ENCODE measurements around the gene RAB3B. TPM values are rescaled to one million over a fixed set of nuclear protein-coding genes. Genes with fewer than 3 reads are reported as not detected.
A peak's percentile ranks its signal among the peaks of the same experiment; 100 is the strongest.

RAB3B gene
- total RNA-seq, 2 experiments from 2014 or later: 0.10 to 0.12 TPM

DNA sequence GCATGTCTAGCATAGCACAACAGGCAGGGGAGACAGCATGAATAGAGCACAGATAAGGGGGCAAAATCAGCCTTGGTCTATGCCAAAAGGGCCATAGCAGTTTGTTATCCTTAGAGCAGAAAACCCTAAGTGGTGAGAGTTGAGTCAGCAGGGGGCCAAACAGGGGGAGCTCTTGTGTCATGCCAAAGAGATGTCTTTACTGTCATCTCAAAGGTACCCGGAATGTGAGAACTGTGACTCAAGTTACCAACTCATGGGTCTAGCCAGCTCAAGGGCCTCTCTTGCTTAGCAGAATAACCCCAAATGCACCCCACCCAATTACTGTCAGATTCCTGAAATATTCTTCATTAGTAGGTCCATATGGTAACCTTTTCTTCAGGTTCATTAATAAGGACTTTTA lies 66.0 kb downstream of the RAB3B start:
- intact Hi-C loops (cut with micrococcal nuclease): loop anchor here (2.0 kb wide), 2 partner anchors 28 to 78 kb away; no protein-coding TSS in a partner anchor
- Mint-ChIP-seq H3K27me3 (ENCODE audit: low read depth) (no peaks in the 10 kb centered on the region), H3K27ac (no peak overlapping the region), H3K9me3 (no peaks in the 10 kb centered on the region), H3K36me3 (ENCODE audit: low read depth) (no peaks in the 10 kb centered on the region), H3K4me3 (no peak overlapping the region), H3K4me1 (ENCODE audit: low read depth) (no peaks in the 10 kb centered on the region)
- CTCF ChIA-PET: interaction anchor here (0.8 to 1.5 kb wide), 4 partner anchors 22 to 81 kb away, joined by 3 read pairs; no protein-coding TSS in a partner anchor
- peak; percentile 68 for DNase-seq

DNA sequence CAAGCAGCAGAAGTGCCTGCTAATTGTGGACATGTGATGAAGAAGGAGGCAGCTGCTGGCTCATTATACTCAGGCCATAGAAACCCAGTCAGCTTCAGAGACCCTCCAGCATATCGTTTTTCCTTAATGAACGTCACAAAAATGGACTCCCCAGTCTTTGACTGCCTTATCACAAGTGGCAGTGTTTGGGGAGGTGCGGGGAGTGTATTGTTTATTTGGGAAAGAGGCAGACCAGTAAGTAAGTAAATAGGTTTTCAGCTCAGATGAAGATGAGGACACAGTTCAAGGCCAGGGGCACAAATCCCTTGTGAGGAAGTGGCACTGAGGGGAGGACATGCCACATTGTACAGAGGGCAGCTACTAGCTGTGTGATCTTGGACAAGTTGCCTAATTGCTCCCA lies 68.5 kb downstream of the RAB3B start:
- CTCF ChIA-PET: no interaction called here

DNA sequence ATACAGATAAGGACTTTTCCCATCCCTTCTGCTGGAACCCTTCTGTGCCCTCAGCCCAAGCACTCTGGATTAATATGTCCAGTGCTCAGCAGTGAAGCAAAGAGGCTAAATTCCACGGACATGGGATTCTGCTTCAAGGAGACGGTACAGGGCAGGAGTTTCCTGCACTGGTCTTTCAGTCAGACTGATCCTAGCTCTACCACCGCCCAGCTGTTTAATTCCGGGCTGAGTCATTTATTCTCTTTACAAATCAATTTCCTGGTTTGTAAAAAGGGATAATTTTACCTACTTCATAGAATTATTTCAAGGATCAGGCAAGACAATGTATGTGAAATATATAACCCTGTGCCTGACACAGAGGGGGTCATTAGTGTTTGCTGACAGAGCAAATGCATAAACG lies 70.4 kb downstream of the RAB3B start:
- Mint-ChIP-seq H3K27me3 (ENCODE audit: low read depth) (no peaks in the 10 kb centered on the region), H3K27ac (no peak overlapping the region), H3K4me3 (no peak overlapping the region), H3K9me3 (no peaks in the 10 kb centered on the region), H3K36me3 (ENCODE audit: low read depth) (no peaks in the 10 kb centered on the region), H3K4me1 (ENCODE audit: low read depth) (no peaks in the 10 kb centered on the region)
- CTCF ChIA-PET: no interaction called here
- DNase-seq: no peak
- intact Hi-C loops (cut with micrococcal nuclease): no loop called here

More for the DNA sequence above, 68.5 kb downstream of the RAB3B start:
- no peak for DNase-seq
- no peaks in the 10 kb centered on the region for H3K27me3 Mint-ChIP-seq (ENCODE audit: low read depth)
- H3K27ac Mint-ChIP-seq: no peak overlapping the region
- no peak overlapping the region for H3K4me3 Mint-ChIP-seq
- intact Hi-C loops (cut with micrococcal nuclease): no loop called here
- no peaks in the 10 kb centered on the region for H3K4me1 Mint-ChIP-seq (ENCODE audit: low read depth)
- H3K9me3 Mint-ChIP-seq: no peaks in the 10 kb centered on the region
- H3K36me3 Mint-ChIP-seq (ENCODE audit: low read depth): no peaks in the 10 kb centered on the region

DNA sequence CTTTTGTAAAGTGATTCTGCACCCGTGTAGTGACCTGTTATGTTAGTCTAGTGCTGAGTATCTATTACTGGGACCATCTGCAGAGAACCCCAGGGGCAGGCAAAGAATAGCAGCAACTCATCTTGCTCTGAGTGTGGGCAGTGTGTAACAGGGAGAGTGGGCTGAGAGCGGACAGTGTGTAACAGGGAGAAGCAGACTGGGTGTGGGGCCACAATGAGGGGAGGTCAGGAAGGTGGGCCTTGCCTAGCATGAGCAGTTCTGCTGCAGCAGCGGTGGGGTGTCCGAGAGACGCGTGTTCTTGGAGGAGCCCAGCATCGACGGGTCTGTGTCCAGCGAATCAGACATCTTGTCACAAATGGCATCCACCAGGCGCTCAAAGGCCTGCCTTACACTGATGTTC lies 70.8 kb downstream of the RAB3B start:
- no peak overlapping the region for H3K4me3 Mint-ChIP-seq
- no peaks in the 10 kb centered on the region for H3K9me3 Mint-ChIP-seq
- no peak for DNase-seq
- intact Hi-C loops (cut with micrococcal nuclease): no loop called here
- H3K4me1 Mint-ChIP-seq (ENCODE audit: low read depth): no peaks in the 10 kb centered on the region
- H3K36me3 Mint-ChIP-seq (ENCODE audit: low read depth): no peaks in the 10 kb centered on the region
- H3K27me3 Mint-ChIP-seq (ENCODE audit: low read depth): no peaks in the 10 kb centered on the region
- H3K27ac Mint-ChIP-seq: no peak overlapping the region
- CTCF ChIA-PET: no interaction called here

DNA sequence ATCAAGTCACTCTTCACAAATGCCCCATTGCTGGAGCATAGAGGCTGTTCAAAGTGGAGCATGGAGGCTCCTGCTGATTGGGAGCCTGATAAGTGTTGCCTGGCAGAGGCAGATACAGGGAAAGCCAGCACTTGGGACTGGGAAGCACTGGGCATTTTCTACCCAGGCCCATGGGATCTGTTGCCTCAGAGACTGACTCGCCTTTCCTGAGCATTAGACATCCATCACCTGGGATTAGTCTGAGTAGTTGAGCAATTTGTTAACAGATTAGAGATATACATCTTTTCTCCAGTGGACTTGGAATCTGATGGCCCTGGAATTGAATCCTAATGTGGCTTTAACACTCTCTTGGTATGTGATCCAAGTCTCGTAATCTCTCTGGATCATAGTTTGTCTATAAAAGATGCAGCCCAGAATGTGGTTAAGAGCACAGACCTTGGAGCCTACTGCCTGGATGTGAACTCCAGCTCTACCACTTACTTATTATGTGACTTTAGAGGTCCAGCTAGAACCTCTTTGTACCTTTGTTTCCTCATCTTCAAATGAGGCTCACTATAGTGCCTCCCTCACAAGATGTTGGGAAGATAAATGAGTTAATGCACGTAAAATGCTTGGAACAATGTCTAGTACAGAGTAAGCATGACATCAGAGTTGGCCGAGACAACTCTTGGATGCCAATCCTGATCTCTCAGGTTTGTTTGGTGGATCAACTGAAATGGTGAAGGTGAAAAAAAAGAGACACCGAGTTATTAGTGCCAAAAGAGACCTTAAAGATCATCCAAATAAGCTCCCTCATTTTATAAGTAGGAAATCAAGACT lies 73.7 kb downstream of the RAB3B start:
- no peaks in the 10 kb centered on the region for H3K4me1 Mint-ChIP-seq (ENCODE audit: low read depth)
- CTCF ChIA-PET: no interaction called here
- DNase-seq: no peak
- no peaks in the 10 kb centered on the region for H3K27me3 Mint-ChIP-seq (ENCODE audit: low read depth)
- no peaks in the 10 kb centered on the region for H3K36me3 Mint-ChIP-seq (ENCODE audit: low read depth)
- H3K4me3 Mint-ChIP-seq: no peak overlapping the region
- intact Hi-C loops (cut with micrococcal nuclease): no loop called here
- no peak overlapping the region for H3K27ac Mint-ChIP-seq
- H3K9me3 Mint-ChIP-seq: no peaks in the 10 kb centered on the region

DNA sequence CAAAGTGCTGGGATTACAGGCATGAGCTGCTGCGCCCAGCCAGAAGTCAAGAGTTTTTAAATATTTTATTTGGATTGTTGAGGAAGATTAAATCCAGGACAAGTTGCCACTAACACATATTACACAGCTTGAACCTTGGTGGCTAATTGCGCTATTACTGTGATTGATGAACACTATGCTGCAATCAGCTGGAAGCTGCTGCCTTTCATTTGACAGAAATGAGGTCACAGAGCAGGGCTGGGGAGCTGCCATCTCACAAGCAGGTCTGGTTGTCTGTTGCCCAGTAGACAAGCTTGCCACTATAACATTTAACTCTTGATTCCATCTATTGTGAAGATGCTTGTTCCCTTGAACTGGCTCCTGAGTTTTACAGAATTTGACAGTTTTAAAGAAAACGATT lies 74.5 kb downstream of the RAB3B start:
- intact Hi-C loops (cut with micrococcal nuclease): no loop called here
- no peak for DNase-seq
- CTCF ChIA-PET: no interaction called here
- no peaks in the 10 kb centered on the region for H3K27me3 Mint-ChIP-seq (ENCODE audit: low read depth)
- no peak overlapping the region for H3K4me3 Mint-ChIP-seq
- no peaks in the 10 kb centered on the region for H3K4me1 Mint-ChIP-seq (ENCODE audit: low read depth)
- H3K9me3 Mint-ChIP-seq: no peaks in the 10 kb centered on the region
- no peak overlapping the region for H3K27ac Mint-ChIP-seq
- no peaks in the 10 kb centered on the region for H3K36me3 Mint-ChIP-seq (ENCODE audit: low read depth)

DNA sequence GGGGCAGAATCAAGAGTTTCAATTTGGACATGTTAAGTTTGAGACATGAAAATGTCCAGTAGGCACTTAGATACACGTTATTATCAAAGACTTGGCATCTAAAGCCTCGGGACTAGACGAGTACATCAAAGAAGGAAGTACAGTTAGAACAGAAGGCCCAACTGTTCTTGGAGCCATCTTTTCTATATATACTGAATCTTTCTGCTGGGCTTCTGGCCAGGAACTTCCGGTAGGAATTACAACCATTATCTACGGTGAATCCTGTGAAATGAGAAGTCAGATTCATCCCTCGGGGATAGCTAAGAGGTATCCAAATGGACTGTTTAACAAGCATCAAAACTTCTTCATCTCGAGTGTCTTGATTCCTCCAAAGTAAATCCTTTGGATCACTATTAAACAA lies 77.6 kb downstream of the RAB3B start:
- Mint-ChIP-seq H3K4me3 (no peak overlapping the region), H3K9me3 (no peaks in the 10 kb centered on the region), H3K4me1 (ENCODE audit: low read depth) (no peaks in the 10 kb centered on the region), H3K36me3 (ENCODE audit: low read depth) (no peaks in the 10 kb centered on the region), H3K27me3 (ENCODE audit: low read depth) (no peaks in the 10 kb centered on the region), H3K27ac (no peak overlapping the region)
- DNase-seq: no peak
- CTCF ChIA-PET: interaction anchor here (0.6 kb wide), 1 partner anchor 159 kb away, joined by 3 read pairs; no protein-coding TSS in a partner anchor
- intact Hi-C loops (cut with micrococcal nuclease): no loop called here

DNA sequence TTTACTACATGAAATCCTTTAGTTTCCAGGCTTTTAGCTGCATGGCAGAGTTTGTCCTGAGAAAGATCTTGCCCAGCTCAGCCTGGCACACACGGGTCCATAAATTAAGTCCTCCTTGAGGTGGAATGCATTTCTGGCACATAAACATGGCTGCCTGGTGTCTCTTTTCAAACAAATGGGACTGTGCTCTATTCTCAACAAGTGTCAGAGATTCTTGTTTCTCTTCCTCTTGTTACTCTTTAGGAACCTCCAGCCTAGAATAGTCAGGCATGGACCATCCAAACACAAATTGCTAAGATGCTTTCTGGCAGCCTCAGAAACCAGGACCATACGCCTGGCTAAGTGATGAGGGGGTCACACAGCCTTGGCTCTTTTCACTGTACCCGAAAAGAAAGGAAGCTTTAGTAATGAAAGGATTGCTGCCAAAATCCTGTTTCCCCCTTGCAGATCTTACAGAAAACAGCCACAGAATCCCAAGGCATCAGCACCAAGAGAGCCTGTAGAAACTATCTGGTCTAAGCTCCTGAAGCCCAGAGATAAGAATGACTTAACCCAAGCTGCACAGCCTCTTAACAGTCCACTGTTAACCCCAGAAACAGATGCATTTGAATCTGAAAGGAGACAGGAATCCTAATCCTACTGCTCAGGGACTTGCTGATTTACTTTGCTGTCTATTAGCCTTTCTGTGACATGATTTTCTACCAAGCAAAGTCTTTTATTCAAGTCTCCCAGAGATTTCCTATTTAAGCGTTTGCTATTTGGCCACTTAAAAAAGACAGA lies 80.1 kb downstream of the RAB3B start:
- no peak overlapping the region for H3K27ac Mint-ChIP-seq
- H3K4me1 Mint-ChIP-seq (ENCODE audit: low read depth): peaks cover 5% of the 10 kb centered on the region
- H3K27me3 Mint-ChIP-seq (ENCODE audit: low read depth): no peaks in the 10 kb centered on the region
- intact Hi-C loops (cut with micrococcal nuclease): no loop called here
- peaks cover 3% of the 10 kb centered on the region for H3K9me3 Mint-ChIP-seq
- CTCF ChIA-PET: no interaction called here
- no peak overlapping the region for H3K4me3 Mint-ChIP-seq
- DNase-seq: no peak
- H3K36me3 Mint-ChIP-seq (ENCODE audit: low read depth): no peaks in the 10 kb centered on the region

DNA sequence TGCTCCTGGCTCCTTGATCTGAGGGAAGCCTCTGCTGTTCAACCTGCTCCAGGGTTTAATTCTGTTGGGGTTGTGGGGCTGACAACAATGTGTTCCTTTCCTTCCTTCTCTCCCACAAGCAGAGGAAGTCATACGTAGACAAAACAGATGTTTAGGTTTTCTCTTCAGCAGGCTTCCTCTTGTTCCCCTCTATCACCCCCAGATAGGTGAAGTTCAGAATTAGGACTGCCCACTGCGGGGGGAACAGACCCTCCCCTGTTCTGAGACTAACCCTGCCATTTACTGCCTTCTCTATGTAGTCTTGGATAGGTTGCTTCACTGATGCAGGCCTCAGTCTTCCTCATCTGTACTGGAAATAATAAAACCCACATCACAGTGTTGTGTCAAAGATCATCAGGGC lies 82.0 kb downstream of the RAB3B start:
- Mint-ChIP-seq H3K36me3 (ENCODE audit: low read depth) (no peaks in the 10 kb centered on the region), H3K27me3 (ENCODE audit: low read depth) (no peaks in the 10 kb centered on the region), H3K4me3 (no peak overlapping the region), H3K9me3 (peaks cover 3% of the 10 kb centered on the region), H3K4me1 (ENCODE audit: low read depth) (peaks cover 5% of the 10 kb centered on the region), H3K27ac (no peak overlapping the region)
- intact Hi-C loops (cut with micrococcal nuclease): no loop called here
- DNase-seq: no peak
- CTCF ChIA-PET: no interaction called here

DNA sequence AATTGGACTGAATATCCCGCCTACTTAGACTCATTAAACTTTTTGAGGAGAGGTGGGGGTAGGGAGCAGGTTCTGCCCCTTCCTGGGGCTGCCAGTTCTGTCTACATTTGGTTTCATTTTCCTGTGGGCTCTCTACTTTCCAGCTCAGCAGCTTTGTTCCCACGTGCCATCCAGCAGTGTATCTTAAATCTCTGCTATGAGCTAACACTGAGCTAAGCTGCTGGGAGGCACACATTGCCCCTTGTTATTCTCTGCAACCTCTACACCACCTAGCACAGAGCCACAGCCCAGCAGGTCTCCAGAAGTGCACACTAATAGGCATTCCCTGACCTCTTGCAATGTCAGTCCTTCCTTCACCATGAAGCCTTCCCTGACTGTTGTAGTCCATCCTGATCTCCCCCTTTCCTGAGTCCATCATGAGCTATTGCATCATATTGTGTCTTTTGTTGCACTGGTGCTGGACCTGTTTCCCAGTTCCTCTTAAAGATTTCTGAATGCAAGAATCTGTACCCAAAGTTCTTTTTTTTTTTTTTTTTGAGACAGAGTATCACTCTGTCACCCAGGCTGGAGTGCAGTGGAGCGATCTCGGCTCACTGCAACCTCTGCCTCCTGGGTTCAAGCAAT lies 83.3 kb downstream of the RAB3B start:
- Mint-ChIP-seq H3K9me3 (peaks cover 3% of the 10 kb centered on the region), H3K27ac (no peak overlapping the region), H3K27me3 (ENCODE audit: low read depth) (no peaks in the 10 kb centered on the region), H3K36me3 (ENCODE audit: low read depth) (no peaks in the 10 kb centered on the region), H3K4me3 (no peak overlapping the region), H3K4me1 (ENCODE audit: low read depth) (peaks cover 5% of the 10 kb centered on the region)
- CTCF ChIA-PET: interaction anchor here (1.1 kb wide), 1 partner anchor 9 kb away, joined by 4 read pairs; no protein-coding TSS in a partner anchor
- intact Hi-C loops (cut with micrococcal nuclease): no loop called here
- peak; percentile 12 for DNase-seq

DNA sequence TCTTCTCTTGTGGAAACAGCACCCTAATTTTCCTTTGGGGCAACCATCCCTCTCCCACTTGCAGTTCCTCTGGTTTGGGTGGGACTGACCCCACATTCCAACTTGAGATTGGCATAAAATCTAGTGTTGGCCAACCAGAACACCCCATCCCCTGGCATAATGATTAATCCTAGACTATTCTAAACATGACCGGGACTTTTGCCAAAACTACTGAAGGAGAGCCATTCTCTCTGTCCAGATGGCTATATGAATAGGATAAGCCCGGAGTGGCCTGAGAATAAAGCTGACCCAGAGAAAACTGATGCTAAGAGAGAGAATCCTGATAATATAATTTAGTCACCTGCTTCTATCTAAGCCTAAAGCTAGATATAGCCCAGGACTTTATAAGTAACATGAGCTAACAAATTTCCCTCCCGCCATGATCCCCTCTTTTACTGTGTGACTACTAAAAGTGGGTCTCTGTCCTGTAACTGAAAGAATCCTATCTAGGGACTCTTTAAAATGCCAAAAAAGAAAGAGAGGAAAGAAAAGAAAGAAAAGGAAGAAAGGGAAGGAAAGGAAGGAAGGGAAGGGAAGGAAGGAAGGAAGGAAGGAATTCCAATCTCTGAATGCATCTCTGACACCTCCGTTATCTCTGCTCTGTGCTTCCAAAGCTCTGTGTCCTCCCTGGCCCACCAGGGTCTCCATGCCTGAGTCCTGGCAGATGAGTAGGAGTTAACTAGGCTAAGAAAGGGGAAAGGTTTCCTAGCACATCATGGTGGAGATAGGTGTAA lies 84.0 kb downstream of the RAB3B start:
- intact Hi-C loops (cut with micrococcal nuclease): no loop called here
- H3K4me3 Mint-ChIP-seq: no peak overlapping the region
- H3K4me1 Mint-ChIP-seq (ENCODE audit: low read depth): peaks cover 5% of the 10 kb centered on the region
- CTCF ChIA-PET: no interaction called here
- no peak for DNase-seq
- H3K36me3 Mint-ChIP-seq (ENCODE audit: low read depth): no peaks in the 10 kb centered on the region
- H3K27ac Mint-ChIP-seq: no peak overlapping the region
- H3K27me3 Mint-ChIP-seq (ENCODE audit: low read depth): no peaks in the 10 kb centered on the region
- H3K9me3 Mint-ChIP-seq: peaks cover 3% of the 10 kb centered on the region

DNA sequence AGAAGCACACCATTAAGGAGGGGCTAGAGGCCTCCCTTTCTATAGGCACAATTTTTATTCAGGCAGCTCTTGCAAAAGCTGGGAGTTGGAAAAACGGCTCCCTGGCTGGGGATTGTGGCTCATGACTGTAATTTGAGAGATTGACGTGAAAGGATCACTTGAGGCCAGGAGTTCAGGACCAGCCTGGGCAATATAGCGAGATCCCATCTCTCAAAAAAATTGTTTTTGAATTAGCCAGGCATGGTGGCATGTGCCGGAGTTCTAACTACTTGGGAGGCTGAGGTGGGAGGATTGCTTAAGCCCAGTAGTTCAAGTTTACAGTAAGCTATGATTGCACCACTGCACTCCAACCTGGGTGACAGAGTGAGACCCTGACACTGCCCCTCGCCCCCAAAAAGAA lies 88.0 kb downstream of the RAB3B start:
- no peak overlapping the region for H3K4me3 Mint-ChIP-seq
- H3K36me3 Mint-ChIP-seq (ENCODE audit: low read depth): no peaks in the 10 kb centered on the region
- no peak for DNase-seq
- peaks cover 3% of the 10 kb centered on the region for H3K9me3 Mint-ChIP-seq
- peaks cover 10% of the 10 kb centered on the region for H3K27me3 Mint-ChIP-seq (ENCODE audit: low read depth)
- intact Hi-C loops (cut with micrococcal nuclease): no loop called here
- CTCF ChIA-PET: interaction anchor here (0.6 to 1.2 kb wide), 3 partner anchors 22 to 106 kb away, joined by 3 to 5 read pairs (median 3); no protein-coding TSS in a partner anchor
- H3K4me1 Mint-ChIP-seq (ENCODE audit: low read depth): peaks cover 5% of the 10 kb centered on the region
- H3K27ac Mint-ChIP-seq: no peak overlapping the region
